GM12878 (cell line): ENCODE data around the gene KCNC2. TPM values are rescaled to one million over a fixed set of nuclear protein-coding genes. Genes with fewer than 3 reads are reported as not detected.
A peak's percentile ranks its signal among the peaks of the same experiment; 100 is the strongest.

ENCODE experiments used
- ATAC-seq: fragments of 200-7000 bp; cut with Tn5 transposase; 3 replicates; pipeline ENCODE4 v1.9.1; 2020; ENCODE audit warnings: mild to moderate bottlenecking, moderate library complexity
- BruUV-seq: library from RNA; stranded (reverse); fragments of 400-500 nt; replicated peaks from 2 replicates; lab custom pipeline; 2021; lab: Mats Ljungman, UMichigan
- CTCF ChIA-PET: fragments of 300-600 bp; sonication (Branson Sonifier 250); formaldehyde crosslinking; extraction: SDS; loops from one replicate; lab custom pipeline; 2021; ENCODE audit warnings: inconsistent platforms; lab: Yijun Ruan, JAX
- POLR2A ChIA-PET: fragments of 350-600 bp; formaldehyde crosslinking; extraction: SDS; loops from one replicate; lab custom pipeline; 2021; ENCODE audit warnings: inconsistent platforms; lab: Charles Lee
- RAD21 ChIA-PET: fragments of 300-600 bp; sonication (Branson Sonifier 250); formaldehyde crosslinking; loops from one replicate; lab custom pipeline; 2023; ENCODE audit warnings: antibody characterized with exemption; ENCODE audit not compliant: unreplicated experiment; lab: Charles Lee
- SMC1A ChIA-PET: fragments of 300-600 bp; sonication (Branson Sonifier 250); formaldehyde crosslinking; loops from one replicate; lab custom pipeline; 2023; ENCODE audit not compliant: unreplicated experiment, uncharacterized antibody; lab: Charles Lee
- DNase-seq: peaks from one replicate; pipeline ENCODE4 v3.0.0-alpha.2; 2011; ENCODE audit warnings: low read depth, low spot score
- FAIRE-seq: peaks from 3 replicates; lab custom pipeline; 2011; peaks lifted over from hg19 to GRCh38; lab: Jason Lieb, UNC
- H2AFZ ChIP-seq: 2 replicates; pipeline ENCODE4 v1.6.0; 2011; ENCODE audit warnings: low read depth, low read length, control low read depth; ENCODE audit not compliant: control insufficient read depth
- H3K27ac ChIP-seq: 2 replicates; pipeline ENCODE4 v1.5.1; 2011; ENCODE audit warnings: control low read depth; ENCODE audit not compliant: control insufficient read depth, insufficient read depth
- H3K27me3 ChIP-seq, 2 experiments: replicated peaks in 1 of 2; 2 replicates each; pipeline versions ENCODE4 v1.6.0 to v1.6.1; 2011; ENCODE audit warnings: low read length in 1 of 2; ENCODE audit not compliant: control insufficient read depth in 2 of 2, insufficient read depth in 2 of 2
- H3K36me3 ChIP-seq, 2 experiments: 2 replicates each; pipeline ENCODE4 v1.5.1; 2011; ENCODE audit warnings: low read length in 1 of 2; ENCODE audit not compliant: control insufficient read depth in 2 of 2, insufficient read depth in 2 of 2
- H3K4me1 ChIP-seq: 2 replicates; pipeline ENCODE4 v1.6.1; 2011; ENCODE audit warnings: mild to moderate bottlenecking, low read length, moderate library complexity, mixed read lengths; ENCODE audit not compliant: control insufficient read depth, insufficient read depth
- H3K4me2 ChIP-seq: 2 replicates; pipeline ENCODE4 v1.6.0; 2011; ENCODE audit warnings: control low read depth; ENCODE audit not compliant: control insufficient read depth, insufficient read depth
- H3K4me3 ChIP-seq: fragments of 200-600 bp; sonication (generic); 2 replicates; pipeline ENCODE4 v1.5.1; 2016
- H3K79me2 ChIP-seq: 2 replicates; pipeline ENCODE4 v1.6.0; 2011; ENCODE audit warnings: low read length; ENCODE audit not compliant: control insufficient read depth, insufficient read depth
- H3K9ac ChIP-seq: 2 replicates; pipeline ENCODE4 v1.8.0; 2011; ENCODE audit warnings: low read length, control low read depth, mixed read lengths; ENCODE audit not compliant: control insufficient read depth, insufficient read depth
- H3K9me3 ChIP-seq: replicated peaks from 3 replicates; pipeline ENCODE4 v1.5.1; 2011; ENCODE audit warnings: mild to moderate bottlenecking, low read length; ENCODE audit not compliant: control insufficient read depth, insufficient read depth
- H4K20me1 ChIP-seq: 2 replicates; pipeline ENCODE4 v1.6.0; 2011; ENCODE audit not compliant: control insufficient read depth, insufficient read depth
- BHLHE40 ChIP-seq, 2 experiments: fragments of 450-650 bp in 1 of 2; IDR thresholded peaks; 2 replicates each; pipeline ENCODE4 v1.6.1; 2011 to 2017; ENCODE audit warnings: low read depth in 2 of 2, borderline replicate concordance in 1 of 2, improper control_type of control experiment in 1 of 2, low read length in 1 of 2, mild to moderate bottlenecking in 1 of 2
- BRCA1 ChIP-seq: IDR thresholded peaks from 2 replicates; pipeline ENCODE4 v1.6.1; 2011; ENCODE audit warnings: low read depth, low read length, improper control_type of control experiment
- EED ChIP-seq: sonication (generic); IDR thresholded peaks from 2 replicates; pipeline ENCODE4 v1.6.1; 2016; ENCODE audit warnings: antibody characterized with exemption, low read depth
- ELK1 ChIP-seq: IDR thresholded peaks from 2 replicates; pipeline ENCODE4 v1.6.1; 2012; ENCODE audit warnings: low read depth, low read length, improper control_type of control experiment
- IRF4 ChIP-seq: IDR thresholded peaks from 2 replicates; pipeline ENCODE4 v1.6.1; 2011; ENCODE audit warnings: low read depth, low read length
- MTA3 ChIP-seq: IDR thresholded peaks from 2 replicates; pipeline ENCODE4 v1.6.1; 2012; ENCODE audit warnings: low read length, inconsistent platforms, borderline replicate concordance
- MYC ChIP-seq: IDR thresholded peaks from 2 replicates; pipeline ENCODE4 v1.6.1; 2011; ENCODE audit warnings: mild to moderate bottlenecking, low read length, moderate library complexity, inconsistent platforms; ENCODE audit not compliant: insufficient read depth, insufficient replicate concordance, insufficient read length, severe bottlenecking
- NFYB ChIP-seq: IDR thresholded peaks from 2 replicates; pipeline ENCODE4 v1.6.1; 2011; ENCODE audit warnings: low read depth, mild to moderate bottlenecking, low read length, improper control_type of control experiment, moderate library complexity; ENCODE audit not compliant: insufficient read depth
- NR2C2 ChIP-seq: IDR thresholded peaks from 2 replicates; pipeline ENCODE4 v1.6.1; 2011; ENCODE audit warnings: borderline replicate concordance, low read depth; ENCODE audit not compliant: control insufficient read depth, insufficient read length
- PBX3 ChIP-seq: IDR thresholded peaks from 2 replicates; pipeline ENCODE4 v1.6.1; 2011; ENCODE audit warnings: mild to moderate bottlenecking, low read depth, low read length, moderate library complexity; ENCODE audit not compliant: insufficient replicate concordance
- PKNOX1 ChIP-seq: fragments of 450-650 bp; IDR thresholded peaks from 2 replicates; pipeline ENCODE4 v1.6.1; 2016; ENCODE audit warnings: mild to moderate bottlenecking
- RB1 ChIP-seq: fragments of 450-650 bp; formaldehyde crosslinking; IDR thresholded peaks from 2 replicates; pipeline ENCODE4 v1.6.1; 2017; ENCODE audit warnings: mild to moderate bottlenecking, borderline replicate concordance
- RELA ChIP-seq: fragments of 450-650 bp; IDR thresholded peaks from 2 replicates; pipeline ENCODE4 v1.8.0; 2014; ENCODE audit warnings: borderline replicate concordance; ENCODE audit not compliant: partially characterized antibody
- WRNIP1 ChIP-seq: IDR thresholded peaks from 2 replicates; pipeline ENCODE4 v1.6.1; 2011; ENCODE audit warnings: low read depth, low read length, improper control_type of control experiment, borderline replicate concordance
- ZNF217 ChIP-seq: fragments of 450-650 bp; IDR thresholded peaks from 2 replicates; pipeline ENCODE4 v1.6.1; 2017; ENCODE audit warnings: antibody characterized with exemption, mild to moderate bottlenecking
- ZNF24 ChIP-seq: fragments of 450-650 bp; IDR thresholded peaks from 2 replicates; pipeline ENCODE4 v1.6.1; 2017; ENCODE audit warnings: antibody characterized with exemption, mild to moderate bottlenecking
- ZNF274 ChIP-seq: IDR thresholded peaks from one replicate; pipeline ENCODE4 v1.8.0; 2011; ENCODE audit not compliant: insufficient read length, insufficient read depth
- ZNF384 ChIP-seq: IDR thresholded peaks from 2 replicates; pipeline ENCODE4 v1.6.1; 2012; ENCODE audit warnings: low read depth, mild to moderate bottlenecking, low read length, improper control_type of control experiment, borderline replicate concordance
- WGBS: methylation state at CpG from one replicate; pipeline ENCODE4 v1.1.6; 2016; ENCODE audit warnings: low lambda C conversion rate; ENCODE audit not compliant: insufficient replicate concordance, insufficient coverage; ENCODE audit errors: missing lambda C conversion rate; 5-methylcytosine and 5-hydroxymethylcytosine counted together
- in situ Hi-C: fragments of 300-500 bp; cut with MboI; formaldehyde crosslinking; loops from 9 replicates; pipeline ENCODE4 v1.14.3; 2018; ENCODE audit warnings: mixed read lengths
- intact Hi-C: fragments of 100-400 bp; cut with micrococcal nuclease; formaldehyde crosslinking; loops from one replicate; pipeline ENCODE4 v1.14.2; 2022; ENCODE audit not compliant: unreplicated experiment
- polyA plus RNA-seq, 11 experiments: library from polyadenylated mRNA; depleted of rRNA in 4 of 11; unstranded in 6 of 11; stranded (reverse) in 5 of 11; fragments of >200 nt; fragmentation: Nextera tagmentation in 4 of 11; fragmentation: Illumina TruSeq in 1 of 11; extraction: Ambion mirVana in 4 of 11; extraction: Trizol in 1 of 11; gene quantifications; 1 replicate in 1 of 11; 2 replicates in 10 of 11; pipeline versions ENCODE4 v1.2.1 to v1.2.3, GENCODE V29; 2011 to 2016; ENCODE audit warnings: inconsistent platforms in 2 of 11, missing spikeins in 2 of 11, low read depth in 1 of 11
- total RNA-seq, 4 experiments: library from RNA; depleted of rRNA in 3 of 4; stranded (reverse); fragments of >200 nt in 3 of 4; fragmentation: Illumina TruSeq in 1 of 4; extraction: Trizol in 1 of 4; gene quantifications; 2 replicates each; pipeline versions ENCODE4 v1.2.1 to v1.2.3, GENCODE V29; 2013 to 2021

KCNC2 gene
- total and polyA plus RNA-seq, 10 of the 15 experiments (the other 5 are each of a cell fraction or from before 2014, with no cell fraction given) = 0.03 to 2.3 (median 0.08) TPM; not detected in 7

- TF ChIP-seq PKNOX1 (peak; percentile 84), PBX3 (peak; percentile 32), BRCA1 (no peak)
Observed at GRCh38 chr12:75047885-75048525, 161.6 kb downstream of the KCNC2 start (continued).

DNA sequence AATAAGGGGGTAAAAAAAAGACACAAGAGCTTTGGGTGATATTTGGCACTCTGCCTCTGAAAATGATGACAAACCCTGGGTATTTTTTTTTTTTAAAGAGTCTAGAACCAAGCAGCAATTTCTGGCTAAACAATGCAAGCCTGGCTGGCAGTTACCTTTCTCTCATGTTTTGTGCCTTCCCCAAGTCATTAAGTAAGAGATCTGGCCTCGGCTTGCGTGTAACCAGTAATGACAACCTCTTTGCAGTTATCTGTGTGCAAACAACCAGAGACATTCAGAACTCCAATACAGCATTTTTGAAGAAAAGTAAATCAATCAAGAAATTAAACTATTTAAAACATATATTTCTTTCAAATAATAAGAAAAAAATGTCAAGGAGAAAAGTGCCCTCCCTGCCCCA lies 167.5 kb downstream of the KCNC2 start:
- intact Hi-C loops = no loop called here
- no peak overlapping the region for H2AFZ ChIP-seq
- H3K79me2 ChIP-seq = no peaks in the 10 kb centered on the region
- no peak overlapping the region for H3K9ac ChIP-seq
- in situ Hi-C loops = no loop called here
- no peaks in the 10 kb centered on the region for H3K36me3 ChIP-seq
- no peaks in the 10 kb centered on the region for H3K27me3 ChIP-seq
- CTCF ChIA-PET = no interaction called here
- no peaks in the 10 kb centered on the region for H3K9me3 ChIP-seq
- SMC1A ChIA-PET = interaction anchor here (1.1 kb wide), 1 partner anchor 49 kb away, joined by 3 read pairs; no protein-coding TSS in a partner anchor
- ATAC-seq (no peak), FAIRE-seq (no peak), DNase-seq (no peak)
- H3K4me2 ChIP-seq = no peak overlapping the region
- no peak overlapping the region for H3K4me3 ChIP-seq
- H3K27ac ChIP-seq = no peak overlapping the region
- no peaks in the 10 kb centered on the region for H3K4me1 ChIP-seq
- H4K20me1 ChIP-seq = no peaks in the 10 kb centered on the region
- WGBS = 18% methylated on average over 2 of the region's 2 CpGs
- POLR2A ChIA-PET = no interaction called here
- RAD21 ChIA-PET = no interaction called here
- no TSS peak for BruUV-seq
- TF ChIP-seq ZNF384 (no peak), ELK1 (no peak), BHLHE40 (IDR thresholded peaks at IDR 0.05; ENCODE audit: borderline replicate concordance in 1 of 2, low read depth in 2 of 2, low read length in 1 of 2) (no peak), EED (no peak), RB1 (no peak), ZNF274 (no peak), MTA3 (no peak), MYC (no peak), WRNIP1 (no peak), NFYB (no peak), ZNF24 (no peak), ZNF217 (no peak), RELA (no peak), IRF4 (no peak), NR2C2 (no peak)
